ENCODE measurements around the gene GPR176.

The GPR176 gene, protein sequence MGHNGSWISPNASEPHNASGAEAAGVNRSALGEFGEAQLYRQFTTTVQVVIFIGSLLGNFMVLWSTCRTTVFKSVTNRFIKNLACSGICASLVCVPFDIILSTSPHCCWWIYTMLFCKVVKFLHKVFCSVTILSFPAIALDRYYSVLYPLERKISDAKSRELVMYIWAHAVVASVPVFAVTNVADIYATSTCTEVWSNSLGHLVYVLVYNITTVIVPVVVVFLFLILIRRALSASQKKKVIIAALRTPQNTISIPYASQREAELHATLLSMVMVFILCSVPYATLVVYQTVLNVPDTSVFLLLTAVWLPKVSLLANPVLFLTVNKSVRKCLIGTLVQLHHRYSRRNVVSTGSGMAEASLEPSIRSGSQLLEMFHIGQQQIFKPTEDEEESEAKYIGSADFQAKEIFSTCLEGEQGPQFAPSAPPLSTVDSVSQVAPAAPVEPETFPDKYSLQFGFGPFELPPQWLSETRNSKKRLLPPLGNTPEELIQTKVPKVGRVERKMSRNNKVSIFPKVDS

DNA sequence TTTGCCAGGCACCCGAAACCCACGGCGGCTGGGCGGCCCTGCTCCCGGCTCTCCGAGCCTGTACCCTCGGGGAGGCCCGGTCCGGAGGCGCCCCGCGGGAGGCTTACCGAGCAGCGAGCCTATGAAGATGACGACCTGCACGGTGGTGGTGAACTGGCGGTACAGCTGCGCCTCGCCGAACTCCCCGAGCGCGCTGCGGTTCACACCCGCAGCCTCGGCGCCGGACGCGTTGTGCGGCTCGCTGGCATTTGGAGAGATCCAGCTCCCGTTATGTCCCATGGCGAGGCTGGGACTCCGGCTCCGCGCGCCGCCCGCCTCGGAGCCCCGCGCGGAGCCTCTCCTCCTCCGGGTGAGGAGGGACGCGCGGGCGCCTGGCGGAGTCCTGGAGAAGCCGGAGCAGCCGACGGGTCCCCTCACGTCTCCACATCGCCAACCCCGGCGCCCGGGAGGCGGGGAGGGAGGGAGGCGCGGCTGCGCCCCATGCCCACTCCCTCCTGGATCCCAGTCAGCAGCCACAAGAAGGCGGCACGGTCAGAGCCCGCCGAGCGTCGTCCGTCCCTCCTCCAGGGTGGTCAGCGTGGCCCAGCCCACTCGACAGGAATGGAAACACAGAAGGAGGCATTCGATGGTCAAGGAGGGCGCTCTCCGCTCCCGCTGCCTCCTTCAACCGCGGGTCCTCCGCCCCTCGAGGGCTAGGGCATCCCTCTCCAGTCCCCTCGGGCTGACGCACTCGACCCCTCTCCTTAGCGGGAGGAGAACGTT lies at the start of gene GPR176:
Gene GPR176 (minus strand): TSS at position 519 of the 762 bp plus-strand sequence. CDS start 240 bp downstream, at position 279.
- peak; percentile 46 for DNase-seq

DNA sequence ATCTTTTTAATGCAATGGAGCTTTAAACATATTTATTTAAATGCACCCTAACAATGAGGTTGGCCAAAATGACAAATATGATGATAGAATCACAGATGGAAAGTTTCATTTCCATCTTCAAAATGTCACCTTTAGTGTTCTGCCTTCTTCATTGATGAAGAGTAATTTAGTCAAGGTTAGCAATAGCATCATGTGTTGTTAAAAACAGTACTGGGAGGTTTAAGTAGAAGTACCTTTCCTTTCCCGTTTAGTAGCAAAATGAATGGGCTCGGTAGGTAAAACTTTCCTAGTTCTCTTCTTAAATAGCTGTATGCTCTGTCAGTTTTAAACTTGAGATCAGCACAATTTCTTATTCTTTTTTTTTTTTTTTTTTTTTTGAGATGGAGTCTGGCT lies 48.9 kb upstream of the GPR176 start:
- no peak for DNase-seq

DNA sequence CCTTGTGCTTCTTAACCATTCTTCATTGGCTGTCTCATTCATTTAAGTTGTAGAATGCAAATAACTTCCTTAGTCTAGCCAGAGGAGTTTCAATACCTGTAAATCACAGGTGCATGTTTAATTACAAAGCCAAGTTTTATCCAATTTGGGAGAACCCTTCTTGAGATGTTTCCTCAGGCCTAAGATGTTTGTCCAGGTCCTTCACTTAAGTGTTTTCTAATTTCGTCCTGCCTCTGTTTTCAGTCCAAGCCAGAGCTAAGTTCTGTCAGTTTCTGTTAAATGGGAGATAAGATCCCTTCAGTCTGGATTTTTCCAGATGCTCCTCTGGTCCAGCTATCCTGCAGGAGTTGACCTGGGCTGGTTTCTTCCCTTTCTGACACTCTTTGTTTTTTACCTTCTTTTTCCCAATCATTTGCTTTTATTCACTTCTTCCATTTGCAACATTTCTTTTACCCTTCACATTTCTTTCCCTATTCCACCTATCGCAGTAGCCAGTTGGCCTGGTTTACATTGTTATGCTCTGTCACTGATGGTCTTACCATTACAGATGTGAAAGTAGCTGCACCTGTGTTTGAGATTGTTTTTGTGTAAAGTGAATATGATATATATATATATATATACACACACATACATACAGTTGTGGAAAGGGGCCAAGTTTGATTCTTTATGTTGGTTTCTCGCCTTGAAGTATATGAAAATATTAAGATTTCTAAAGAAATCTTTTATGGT lies 48.4 kb upstream of the GPR176 start:
- DNase-seq, result no peak

DNA sequence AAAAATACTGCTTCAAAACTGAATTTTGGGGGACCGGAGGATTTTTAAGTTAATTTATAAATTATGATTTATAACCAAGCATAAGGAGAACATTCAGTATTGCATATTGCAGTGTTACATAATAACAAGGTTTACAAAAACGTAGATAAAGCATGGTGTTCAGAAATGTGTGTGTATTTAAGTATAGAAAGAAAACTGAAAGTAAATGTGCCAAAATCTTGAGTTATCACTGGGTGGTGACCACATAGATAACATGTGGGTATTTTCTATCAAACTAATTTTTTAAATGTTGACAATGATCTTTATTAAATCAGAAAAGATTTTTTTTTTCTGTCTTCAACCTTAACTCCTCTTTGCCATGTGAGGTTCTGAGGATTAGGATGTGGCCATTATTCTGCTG lies 46.5 kb upstream of the GPR176 start:
- no peak for DNase-seq

DNA sequence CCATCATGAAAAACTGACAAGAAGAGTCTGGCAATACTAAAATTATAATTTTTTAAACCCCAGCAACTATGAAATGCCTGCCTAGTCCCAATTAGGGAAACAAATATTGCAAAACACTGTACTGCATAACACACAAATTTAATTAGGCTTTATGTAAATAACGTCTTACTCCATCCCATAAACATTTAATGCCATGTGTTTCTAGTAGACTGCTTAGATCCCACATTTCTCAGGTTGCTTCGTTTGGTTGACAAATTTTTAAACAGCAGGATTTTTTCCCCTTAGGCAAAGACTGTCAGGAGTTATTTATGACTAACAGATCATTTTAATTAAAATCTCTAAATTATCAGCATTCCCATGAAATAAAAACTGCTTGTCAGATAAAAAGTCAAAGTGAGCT lies 43.7 kb upstream of the GPR176 start:
- no peak for DNase-seq

DNA sequence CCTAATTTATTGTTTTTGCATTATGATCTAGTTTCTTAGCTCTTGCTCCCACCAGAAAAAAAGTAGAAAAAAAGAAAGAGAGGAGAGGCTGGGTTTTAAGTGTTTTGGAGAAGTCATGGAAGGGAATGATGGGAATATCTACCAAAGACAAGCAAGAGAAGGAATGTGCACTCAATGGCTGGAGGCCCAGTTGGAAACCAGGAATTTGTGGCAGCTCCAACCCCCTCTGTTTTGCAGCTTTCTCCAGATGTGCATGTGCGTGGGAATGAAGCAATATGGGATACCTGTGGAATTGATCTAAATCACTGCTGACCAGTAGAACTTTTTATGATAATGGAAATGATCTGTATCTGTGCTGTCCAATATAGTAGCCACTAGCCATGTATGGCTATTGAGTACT lies 41.0 kb upstream of the GPR176 start:
- no peak for DNase-seq

DNA sequence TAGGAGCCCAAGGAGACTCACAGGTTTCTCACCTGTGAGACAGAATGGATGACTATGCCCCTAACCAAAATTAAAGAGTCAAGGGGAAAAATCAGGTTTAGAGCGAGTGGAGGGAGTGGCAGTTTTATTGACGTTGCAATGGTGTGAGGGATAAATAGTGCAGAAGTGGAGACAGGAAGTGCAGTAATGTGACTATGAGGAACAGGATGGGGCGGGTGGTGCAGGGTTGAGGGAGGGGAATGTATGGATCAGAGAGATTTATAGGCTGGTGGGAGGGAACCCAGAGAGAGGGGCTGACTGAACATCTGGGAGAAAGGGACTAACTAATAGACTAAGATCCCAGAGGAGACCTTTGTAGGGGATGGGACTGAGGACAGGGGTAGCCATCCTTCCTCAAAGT lies 40.3 kb upstream of the GPR176 start:
- no peak for DNase-seq

DNA sequence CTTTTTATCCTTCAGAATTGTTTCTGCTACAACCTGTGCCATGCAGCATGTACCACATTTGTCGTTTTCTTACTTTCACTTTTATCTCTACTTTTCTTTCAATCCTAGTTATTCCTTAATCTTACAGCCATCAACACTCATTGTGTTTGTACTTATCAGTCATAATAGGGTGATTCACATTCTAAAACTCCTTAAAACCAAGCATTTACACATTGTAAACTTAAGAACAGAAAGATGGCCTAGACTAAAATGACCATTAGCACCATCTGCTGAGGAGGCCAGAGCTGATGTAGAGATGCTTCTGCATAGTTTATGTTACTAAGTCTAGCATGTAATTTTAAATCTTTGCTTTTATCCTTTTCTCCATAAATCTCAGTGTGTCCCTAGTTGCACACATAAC lies 39.3 kb upstream of the GPR176 start:
- no peak for DNase-seq

DNA sequence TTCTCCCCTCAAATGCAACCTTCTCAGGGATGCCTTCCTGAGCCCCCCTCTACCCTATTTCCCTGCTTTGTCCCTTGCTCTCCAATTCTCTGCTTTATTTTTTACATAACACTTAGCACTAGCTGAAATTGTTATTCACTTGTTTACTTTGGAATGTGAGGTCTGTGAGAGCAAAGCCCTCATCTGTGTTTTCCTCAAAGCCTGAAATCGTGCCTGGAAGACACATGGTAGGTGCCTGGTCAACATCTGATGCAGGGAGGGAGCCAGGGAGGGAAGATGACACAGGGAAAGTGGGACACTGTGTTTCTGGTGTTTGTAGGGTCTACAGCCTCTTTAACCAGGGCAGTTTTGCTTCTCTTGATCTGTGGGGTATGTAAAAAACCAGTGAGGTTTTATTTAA lies 37.4 kb upstream of the GPR176 start:
- no peak for DNase-seq

DNA sequence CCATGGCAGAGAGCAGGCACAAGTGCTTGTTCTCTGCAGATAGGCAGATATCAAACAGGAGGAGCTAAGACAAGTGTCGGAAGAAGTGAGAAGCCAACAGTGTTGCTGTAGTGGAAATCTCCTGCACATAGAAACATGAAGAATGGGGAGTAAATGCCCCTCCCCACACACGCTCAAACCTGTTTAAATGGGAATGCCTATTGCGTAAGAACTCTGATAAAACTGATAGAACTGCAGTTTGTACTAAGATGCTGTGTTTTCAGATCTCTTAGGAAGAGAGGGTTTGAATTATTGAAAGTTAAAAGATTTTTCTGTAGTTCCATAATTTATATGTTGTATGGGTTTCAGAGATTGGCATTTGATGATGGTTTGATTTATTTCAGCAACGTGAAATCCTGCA lies 33.5 kb upstream of the GPR176 start:
- DNase-seq, result no peak

DNA sequence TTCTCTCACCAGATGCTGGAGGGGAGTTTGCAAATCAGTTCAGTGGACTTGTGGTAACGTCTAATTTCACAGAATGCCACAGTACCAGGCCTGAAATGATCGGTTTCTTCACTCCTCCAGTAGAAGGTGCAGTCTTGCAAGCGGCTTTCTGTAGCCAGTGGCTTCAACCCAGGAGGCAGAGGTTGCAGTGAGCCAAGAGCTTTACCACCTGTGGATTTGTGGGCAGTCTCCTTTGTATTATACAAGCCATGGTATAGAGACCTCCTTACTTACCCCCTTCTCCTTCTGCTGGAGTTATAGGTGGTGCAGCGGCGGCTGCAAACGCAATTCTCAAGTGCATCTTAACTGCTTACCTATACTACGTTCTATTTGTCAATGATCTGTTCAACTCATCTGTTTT lies 31.5 kb upstream of the GPR176 start:
- no peak for DNase-seq

DNA sequence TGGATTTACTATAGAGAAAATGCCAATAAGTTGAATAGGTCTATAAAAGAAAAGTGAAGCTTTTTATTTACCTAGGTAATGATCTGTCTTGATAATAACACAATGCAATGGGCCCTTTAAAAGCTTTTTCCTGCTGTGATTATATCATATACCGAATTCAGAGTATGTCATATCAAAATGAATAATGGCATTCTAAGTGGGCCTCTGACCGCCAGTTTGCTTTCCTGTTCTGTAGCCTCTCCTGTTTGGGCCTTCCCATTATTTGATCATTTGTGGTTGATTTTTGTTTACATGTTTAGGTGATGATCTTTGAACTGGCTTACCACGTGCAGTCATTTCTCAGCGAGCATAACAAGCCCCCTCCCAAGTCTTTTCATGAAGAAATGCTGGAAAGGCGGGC lies 28.8 kb upstream of the GPR176 start:
- no peak for DNase-seq

DNA sequence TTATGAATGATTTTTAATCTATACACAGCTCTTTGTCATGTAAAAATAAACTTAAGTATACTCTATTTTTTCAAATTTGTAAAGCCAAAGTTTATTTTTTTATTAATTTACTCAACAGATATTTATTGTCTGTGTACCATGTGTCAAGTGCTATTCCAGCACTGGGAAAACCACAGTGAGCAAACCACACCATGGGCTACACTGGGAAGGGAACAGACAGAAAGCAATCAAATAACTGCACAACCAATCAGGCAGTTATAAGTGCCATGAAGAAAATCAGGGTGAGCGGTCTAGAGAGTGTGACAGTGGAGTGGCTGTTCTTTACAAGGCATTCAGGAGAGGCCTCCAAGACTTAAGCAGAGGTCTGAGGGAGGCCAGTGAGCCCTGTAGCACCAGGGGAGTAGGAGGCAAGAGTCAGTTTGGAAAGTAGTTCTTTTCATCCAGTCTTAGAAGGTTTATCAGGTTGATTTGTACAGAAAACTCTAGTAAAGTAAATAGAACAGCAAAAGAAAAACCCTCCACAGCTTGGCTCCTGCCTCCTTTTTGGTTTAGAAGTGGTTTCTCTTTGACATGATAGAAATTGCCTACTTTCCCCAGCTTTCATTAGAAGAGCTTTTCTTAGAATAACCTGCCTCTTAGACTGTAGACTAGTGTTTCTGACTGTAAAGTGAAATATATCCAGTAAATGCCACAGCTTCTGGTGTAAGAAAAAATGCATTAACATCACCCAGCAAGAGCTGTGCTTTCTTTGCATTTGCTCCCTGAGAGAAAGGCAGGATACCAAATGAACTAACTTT lies 27.5 kb upstream of the GPR176 start:
- no peak for DNase-seq

DNA sequence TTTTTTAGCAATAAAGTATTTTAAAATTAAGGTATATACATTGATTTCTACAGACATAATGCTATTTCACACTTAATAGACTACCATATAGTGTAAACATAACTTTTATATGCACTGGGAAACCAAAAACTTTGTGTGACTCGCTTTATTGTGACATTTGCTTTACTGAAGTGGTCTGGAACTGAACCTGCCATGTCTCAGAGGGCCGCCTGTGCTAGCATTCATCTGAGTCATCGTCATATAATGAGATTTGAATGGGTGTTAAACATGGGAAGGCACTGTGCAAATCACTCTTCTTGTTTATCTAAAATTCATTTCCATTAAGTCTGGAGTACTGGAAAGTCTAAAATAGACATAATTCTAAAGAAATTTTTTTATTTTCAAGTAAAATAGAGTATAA lies 26.8 kb upstream of the GPR176 start:
- no peak for DNase-seq

DNA sequence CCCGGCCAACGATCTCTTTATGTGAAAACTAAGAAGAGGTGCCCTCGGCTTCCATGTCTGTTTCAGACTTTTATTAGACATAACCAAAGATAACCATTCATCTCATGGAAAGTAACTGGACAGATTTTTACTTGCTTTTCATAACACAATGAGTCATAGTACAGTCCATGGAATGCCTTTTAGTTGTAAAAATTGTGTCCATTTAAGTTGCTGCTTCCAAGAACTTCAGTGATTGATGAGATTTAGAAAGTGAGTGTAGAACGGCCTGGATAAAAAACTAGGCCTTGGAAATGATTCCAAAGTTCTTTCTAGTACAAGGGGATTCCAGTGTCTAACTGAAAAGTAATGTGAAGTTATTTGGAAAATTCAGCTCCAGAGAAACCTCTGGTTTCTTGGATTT lies 24.7 kb upstream of the GPR176 start:
- DNase-seq, result no peak

DNA sequence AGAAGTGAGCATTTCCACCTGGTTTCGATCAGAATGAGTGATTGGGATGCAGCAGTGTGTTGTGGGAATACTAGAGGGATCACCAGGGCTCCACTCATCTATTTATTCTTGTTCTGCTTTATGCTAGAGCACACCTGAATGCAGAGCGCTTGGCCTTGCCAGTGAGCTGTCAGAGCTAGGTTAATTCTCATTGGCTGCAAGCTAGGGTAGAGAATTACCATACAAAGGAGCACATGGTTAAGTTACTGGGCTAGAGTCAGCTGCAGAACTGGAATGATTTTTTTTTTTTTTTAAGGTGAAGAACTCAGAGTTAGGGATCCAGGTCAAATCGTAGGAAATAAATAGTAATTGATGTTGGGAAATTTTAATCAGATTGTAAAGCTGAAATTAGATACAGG lies 22.7 kb upstream of the GPR176 start:
- no peak for DNase-seq

DNA sequence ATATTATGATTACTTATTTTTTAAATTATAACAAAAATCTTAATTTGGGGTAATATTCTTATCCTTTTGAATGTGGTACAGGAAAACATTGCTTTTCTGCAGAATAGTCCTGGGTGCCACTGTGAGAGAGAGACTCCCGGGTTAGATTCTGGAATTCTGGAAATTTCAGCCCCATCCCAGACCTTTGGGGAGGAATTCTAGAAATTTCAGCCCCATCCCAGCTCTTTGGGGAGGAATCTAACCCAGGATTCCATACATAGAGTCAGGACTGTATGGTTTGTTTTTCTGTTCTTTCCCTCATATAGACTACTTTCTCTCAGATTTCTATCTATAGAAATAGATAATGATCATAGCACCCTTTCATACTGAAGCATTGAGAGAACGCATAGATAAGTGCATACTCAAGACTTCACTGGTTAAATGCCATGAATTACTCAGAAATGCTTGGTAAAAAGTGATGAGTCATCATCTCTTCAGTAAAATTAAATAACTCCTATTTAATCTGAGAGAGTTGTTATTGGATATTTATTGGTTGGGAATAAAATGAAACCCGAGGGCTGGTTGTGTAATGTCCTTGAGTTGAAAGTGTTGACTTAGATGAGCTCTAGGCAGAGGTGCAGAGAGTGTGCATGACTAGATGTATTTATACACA lies 22.2 kb upstream of the GPR176 start:
- DNase-seq, result no peak

DNA sequence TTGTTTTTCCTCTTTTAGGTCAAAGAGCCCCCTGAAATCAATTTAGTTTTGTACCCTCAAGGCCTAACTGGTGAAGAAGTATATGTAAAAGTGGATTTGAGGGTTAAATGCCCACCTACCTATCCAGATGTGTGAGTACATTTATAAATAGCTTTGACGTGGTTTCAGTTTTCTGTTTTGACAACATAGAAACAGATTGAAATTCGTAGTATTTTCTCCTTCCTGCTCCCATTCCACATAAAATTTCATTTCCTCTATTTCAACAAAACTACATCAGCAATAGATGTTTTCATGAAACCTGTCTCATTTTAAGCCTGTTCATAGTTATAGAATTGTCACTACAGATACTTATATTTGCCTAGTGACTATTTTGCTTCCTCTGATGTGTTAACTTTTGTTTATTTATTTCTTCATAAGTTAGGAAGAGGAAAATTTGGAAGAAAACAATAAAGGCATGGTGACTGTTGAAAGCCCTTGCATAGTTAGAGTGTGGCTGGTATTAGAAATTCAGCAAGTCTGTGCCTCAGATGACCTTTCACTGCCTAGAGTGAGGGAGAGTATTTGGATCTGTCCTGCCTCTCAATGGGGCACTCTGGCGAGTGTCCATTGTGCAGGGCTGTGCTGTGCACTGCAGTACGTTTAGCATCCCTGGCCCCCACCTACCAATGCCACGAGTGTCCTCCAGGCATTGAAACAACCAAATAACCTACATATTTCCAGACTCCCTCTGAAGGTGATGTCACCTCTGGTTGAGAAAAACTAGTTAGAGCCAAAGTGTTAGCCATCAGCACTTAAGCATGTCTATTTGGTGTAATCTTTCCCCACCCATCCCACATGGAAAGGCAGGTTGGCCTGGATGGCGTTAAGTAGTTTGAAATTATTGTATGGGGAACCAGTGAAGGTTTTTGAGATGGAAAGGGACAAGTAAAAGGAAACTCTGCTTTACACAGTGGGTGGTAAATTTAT lies 19.7 kb upstream of the GPR176 start:
- DNase-seq, result no peak

DNA sequence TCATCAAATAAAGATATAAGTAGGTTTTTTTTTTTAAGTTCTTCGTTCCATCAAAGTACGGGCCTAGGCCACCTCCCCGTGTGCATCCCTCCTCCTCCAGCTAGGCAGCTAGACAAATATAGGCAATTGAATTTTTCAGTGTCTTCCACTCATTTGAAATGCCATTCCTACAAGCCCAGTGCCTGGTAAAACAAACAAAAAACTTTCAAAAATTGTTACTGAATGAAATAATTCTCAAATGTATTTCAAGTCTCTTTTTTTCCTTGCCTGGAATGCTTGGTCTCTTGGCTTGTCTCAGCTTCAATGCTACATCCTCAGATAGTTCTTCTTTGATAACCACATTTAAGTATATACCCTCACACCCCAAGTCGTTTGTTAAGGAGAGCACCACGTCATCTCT lies 17.6 kb upstream of the GPR176 start:
- no peak for DNase-seq

DNA sequence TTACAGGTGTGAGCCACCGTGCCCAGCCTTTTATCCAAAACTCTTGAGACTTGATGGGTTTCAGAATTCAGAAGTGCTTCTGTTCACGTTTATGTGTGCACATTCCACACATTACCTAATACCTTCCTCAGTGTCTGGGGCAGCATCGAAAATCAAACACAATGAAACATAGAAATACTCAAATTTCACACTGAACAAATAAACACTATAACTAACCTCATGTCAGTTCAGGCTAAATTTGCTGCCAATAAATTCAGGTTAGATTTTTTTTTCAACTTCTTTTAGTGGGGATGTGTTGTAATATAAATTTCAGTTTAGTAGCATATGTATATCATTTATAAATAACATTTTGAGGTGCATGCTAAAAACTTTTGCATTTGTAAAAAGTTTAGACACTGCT lies 16.6 kb upstream of the GPR176 start:
- DNase-seq, result no peak

DNA sequence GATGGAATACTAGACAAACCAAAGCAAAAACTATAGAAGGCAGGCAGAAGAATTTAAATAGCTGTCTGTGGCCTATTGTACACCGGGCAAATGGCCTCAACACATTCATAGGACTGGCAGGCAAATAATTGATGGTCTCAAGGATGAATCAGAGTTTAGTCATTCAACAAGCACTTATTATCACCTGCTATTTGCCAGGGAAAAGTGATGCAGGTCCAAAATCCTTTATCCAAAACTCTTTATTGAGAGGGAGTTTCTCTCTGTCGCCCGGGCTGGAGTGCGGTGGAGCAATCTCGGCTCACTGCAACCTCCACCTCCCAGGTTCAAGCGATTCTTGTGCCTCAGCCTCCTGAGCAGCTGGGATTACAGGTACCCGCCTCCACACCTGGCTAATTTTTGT lies 16.1 kb upstream of the GPR176 start:
- DNase-seq, result no peak
